AG04450 (cell line): ENCODE data around the gene TRIM10. TPM values are rescaled to one million over a fixed set of nuclear protein-coding genes. Genes with fewer than 3 reads are reported as not detected.

Experiments used
- CTCF ChIA-PET: fragments of 300-600, 350-600 bp; formaldehyde crosslinking; extraction: SDS; loops from one replicate; lab custom pipeline; 2022; ENCODE audit warnings: antibody characterized with exemption, inconsistent platforms; lab: Charles Lee
- POLR2A ChIA-PET: fragments of 350-600 bp; formaldehyde crosslinking; extraction: SDS; loops from one replicate; lab custom pipeline; 2021; ENCODE audit warnings: antibody characterized with exemption, inconsistent platforms; lab: Yijun Ruan, JAX
- DNase-seq: peaks from one replicate; pipeline ENCODE4 v3.0.0-alpha.2; 2011; ENCODE audit warnings: low read depth, low spot score
- H3K27ac ChIP-seq: one replicate; pipeline ENCODE4 v1.5.1; 2012; ENCODE audit warnings: low read depth, low read length, control low read depth
- H3K27me3 ChIP-seq: one replicate; pipeline ENCODE4 v1.6.0; 2012; ENCODE audit warnings: low read length; ENCODE audit not compliant: control insufficient read depth, insufficient read depth
- H3K4me3 ChIP-seq: 2 replicates; pipeline ENCODE4 v1.5.1; 2011; ENCODE audit warnings: mild to moderate bottlenecking, low read depth, low read length, control low read depth
- H3K9me3 ChIP-seq: 2 replicates; pipeline ENCODE4 v1.5.1; 2012; ENCODE audit warnings: low read length; ENCODE audit not compliant: control insufficient read depth, insufficient read depth
- CTCF ChIP-seq: IDR thresholded peaks from 2 replicates; pipeline ENCODE4 v1.5.1; 2011; ENCODE audit warnings: low read depth, low read length, control low read depth, inconsistent platforms
- polyA plus RNA-seq: library from polyadenylated mRNA; depleted of rRNA; stranded (reverse); fragments of >200 nt; gene quantifications from 2 replicates; pipeline ENCODE4 v1.2.3, GENCODE V29; 2011

TRIM10 gene
- polyA plus RNA-seq, 1 experiment: not detected

DNA sequence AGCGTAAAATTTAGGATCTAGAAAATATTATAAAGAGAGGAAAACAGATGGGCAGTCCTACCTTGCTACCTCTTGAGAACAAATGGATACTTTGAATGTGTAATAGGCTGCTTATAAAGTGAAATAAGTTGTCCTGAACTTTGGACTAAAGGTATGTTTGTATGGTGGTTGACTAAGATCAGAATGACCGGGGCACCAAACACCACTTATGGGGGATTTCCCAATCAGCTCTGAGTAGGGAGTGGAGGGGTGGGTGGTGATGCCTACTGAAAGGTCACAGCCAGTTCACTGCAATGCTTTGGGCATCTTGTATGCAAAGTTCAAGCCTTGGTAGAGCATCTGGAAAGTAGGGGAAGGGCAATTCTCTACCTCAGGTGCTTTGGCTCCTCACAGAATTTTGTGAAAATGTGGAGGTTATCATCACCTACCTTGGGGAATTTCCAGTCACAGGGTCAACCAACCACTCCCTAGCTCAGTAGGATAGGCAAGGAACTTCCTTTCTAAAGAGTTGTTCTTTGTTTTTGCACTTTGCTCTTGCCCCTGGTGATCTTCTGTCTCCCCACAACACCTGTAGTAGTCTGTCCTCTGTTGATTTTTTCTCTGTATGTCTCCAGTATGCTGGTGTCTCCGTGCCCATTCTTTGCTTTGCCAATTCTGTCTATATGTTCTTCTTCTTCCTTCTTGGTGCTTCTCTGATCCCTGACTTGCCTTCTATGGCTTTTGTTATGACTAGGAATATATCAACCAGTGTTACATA is 47.8 kb downstream of the TRIM10 start, which contains the start of gene TRIM31:
TRIM31 (minus strand) TSS at position 88 of the 757 bp plus-strand sequence. CDS start 285 bp downstream, outside the sequence.
- TF ChIP-seq CTCF: no peak
- no peak for DNase-seq
- H3K4me3 ChIP-seq: no peak within 1 kb of the TSS
- POLR2A ChIA-PET: no interaction called here
- peaks cover 26% of the 10 kb centered on the region for H3K27me3 ChIP-seq
- H3K27ac ChIP-seq: no peak within 1 kb of the TSS
- CTCF ChIA-PET: interaction anchor here (4.6 kb wide), 1 partner anchor 18 kb away, joined by 27 read pairs; no protein-coding TSS in a partner anchor
- no peaks in the 10 kb centered on the region for H3K9me3 ChIP-seq

GRCh38 chr6:30112402-30112994 is 48.5 kb downstream of the TRIM10 start:
- no peak for TF ChIP-seq CTCF
- H3K27ac ChIP-seq: no peak overlapping the region
- ChIA-PET POLR2A (no interaction called here), CTCF (interaction anchor here (0.7 to 4.6 kb wide), 4 partner anchors 9 to 19 kb away, joined by 3 to 27 read pairs (median 5); no protein-coding TSS in a partner anchor)
- H3K4me3 ChIP-seq: no peak overlapping the region
- H3K9me3 ChIP-seq: no peaks in the 10 kb centered on the region
- no peak for DNase-seq
- peaks cover 26% of the 10 kb centered on the region for H3K27me3 ChIP-seq

DNA sequence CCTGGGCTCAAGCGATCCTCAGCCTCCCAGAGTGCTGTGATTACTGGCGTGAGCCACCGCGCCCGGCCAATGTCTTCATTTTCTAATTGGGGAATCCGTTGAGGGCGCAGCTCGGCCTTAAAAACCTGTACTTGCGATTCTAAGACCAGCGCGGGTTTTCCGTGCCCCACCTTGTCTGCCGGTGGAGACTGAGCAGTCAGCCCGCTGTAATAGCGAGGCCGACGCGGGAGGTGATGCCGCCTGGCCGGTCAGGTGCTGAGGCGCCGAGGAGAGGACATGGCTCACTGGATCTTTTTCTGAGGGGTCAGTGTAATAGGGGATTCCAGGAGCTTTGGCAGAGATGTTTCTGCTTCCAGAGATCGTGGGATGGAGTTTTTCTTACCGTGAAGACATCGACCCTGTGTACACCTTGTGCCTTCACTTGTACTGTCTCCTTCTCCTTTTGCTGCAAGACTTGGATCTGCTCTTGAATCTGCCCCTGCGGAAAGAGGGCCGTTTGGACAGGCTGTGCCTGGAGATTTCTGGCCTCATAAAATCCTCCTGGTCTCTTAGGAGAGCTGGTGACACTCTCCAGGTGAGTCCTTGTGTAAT is 49.6 kb downstream of the TRIM10 start:
- no peak overlapping the region for H3K4me3 ChIP-seq
- peaks cover 26% of the 10 kb centered on the region for H3K27me3 ChIP-seq
- POLR2A ChIA-PET: no interaction called here
- DNase-seq: no peak
- no peaks in the 10 kb centered on the region for H3K9me3 ChIP-seq
- TF ChIP-seq CTCF: no peak
- CTCF ChIA-PET: interaction anchor here (1.0 kb wide), 2 partner anchors 8 to 20 kb away, joined by 4 to 6 read pairs; no protein-coding TSS in a partner anchor
- no peak overlapping the region for H3K27ac ChIP-seq

- TF ChIP-seq CTCF: no peak
- DNase-seq: no peak
- H3K4me3 ChIP-seq: no peak overlapping the region
- ChIA-PET CTCF (interaction anchor here (1.3 to 6.8 kb wide), 8 partner anchors 7 to 257 kb away, joined by 3 to 236 read pairs (median 8); no protein-coding TSS in a partner anchor), POLR2A (no interaction called here)
- H3K27ac ChIP-seq: no peak overlapping the region
- H3K27me3 ChIP-seq: peaks cover 36% of the 10 kb centered on the region
- H3K9me3 ChIP-seq: no peaks in the 10 kb centered on the region
Observed at GRCh38 chr6:30104661-30105060, 56.4 kb downstream of the TRIM10 start.
